GM12878 (cell line): ENCODE measurements around the gene SHCBP1L. TPM values are rescaled to one million over a fixed set of nuclear protein-coding genes. Genes with fewer than 3 reads are reported as not detected.

ENCODE experiments used
- ATAC-seq: fragments of 200-7000 bp; cut with Tn5 transposase; 3 replicates; pipeline ENCODE4 v1.9.1; 2020; ENCODE audit warnings: mild to moderate bottlenecking, moderate library complexity
- BruUV-seq: library from RNA; stranded (reverse); fragments of 400-500 nt; replicated peaks from 2 replicates; lab custom pipeline; 2021; lab: Mats Ljungman, UMichigan
- CTCF ChIA-PET: fragments of 300-600 bp; sonication (Branson Sonifier 250); formaldehyde crosslinking; extraction: SDS; loops from one replicate; lab custom pipeline; 2021; ENCODE audit warnings: inconsistent platforms; lab: Yijun Ruan, JAX
- POLR2A ChIA-PET: fragments of 350-600 bp; formaldehyde crosslinking; extraction: SDS; loops from one replicate; lab custom pipeline; 2021; ENCODE audit warnings: inconsistent platforms; lab: Charles Lee
- RAD21 ChIA-PET: fragments of 300-600 bp; sonication (Branson Sonifier 250); formaldehyde crosslinking; loops from one replicate; lab custom pipeline; 2023; ENCODE audit warnings: antibody characterized with exemption; ENCODE audit not compliant: unreplicated experiment; lab: Charles Lee
- SMC1A ChIA-PET: fragments of 300-600 bp; sonication (Branson Sonifier 250); formaldehyde crosslinking; loops from one replicate; lab custom pipeline; 2023; ENCODE audit not compliant: unreplicated experiment, uncharacterized antibody; lab: Charles Lee
- DNase-seq: peaks from one replicate; pipeline ENCODE4 v3.0.0-alpha.2; 2011; ENCODE audit warnings: low read depth, low spot score
- FAIRE-seq: peaks from 3 replicates; lab custom pipeline; 2011; peaks lifted over from hg19 to GRCh38; lab: Jason Lieb, UNC
- H2AFZ ChIP-seq: 2 replicates; pipeline ENCODE4 v1.6.0; 2011; ENCODE audit warnings: low read depth, low read length, control low read depth; ENCODE audit not compliant: control insufficient read depth
- H3K27ac ChIP-seq: 2 replicates; pipeline ENCODE4 v1.5.1; 2011; ENCODE audit warnings: control low read depth; ENCODE audit not compliant: control insufficient read depth, insufficient read depth
- H3K27me3 ChIP-seq, 2 experiments: replicated peaks in 1 of 2; 2 replicates each; pipeline versions ENCODE4 v1.6.0 to v1.6.1; 2011; ENCODE audit warnings: low read length in 1 of 2; ENCODE audit not compliant: control insufficient read depth in 2 of 2, insufficient read depth in 2 of 2
- H3K36me3 ChIP-seq, 2 experiments: 2 replicates each; pipeline ENCODE4 v1.5.1; 2011; ENCODE audit warnings: low read length in 1 of 2; ENCODE audit not compliant: control insufficient read depth in 2 of 2, insufficient read depth in 2 of 2
- H3K4me1 ChIP-seq: 2 replicates; pipeline ENCODE4 v1.6.1; 2011; ENCODE audit warnings: mild to moderate bottlenecking, low read length, moderate library complexity, mixed read lengths; ENCODE audit not compliant: control insufficient read depth, insufficient read depth
- H3K4me2 ChIP-seq: 2 replicates; pipeline ENCODE4 v1.6.0; 2011; ENCODE audit warnings: control low read depth; ENCODE audit not compliant: control insufficient read depth, insufficient read depth
- H3K4me3 ChIP-seq: fragments of 200-600 bp; sonication (generic); 2 replicates; pipeline ENCODE4 v1.5.1; 2016
- H3K79me2 ChIP-seq: 2 replicates; pipeline ENCODE4 v1.6.0; 2011; ENCODE audit warnings: low read length; ENCODE audit not compliant: control insufficient read depth, insufficient read depth
- H3K9ac ChIP-seq: 2 replicates; pipeline ENCODE4 v1.8.0; 2011; ENCODE audit warnings: low read length, control low read depth, mixed read lengths; ENCODE audit not compliant: control insufficient read depth, insufficient read depth
- H3K9me3 ChIP-seq: replicated peaks from 3 replicates; pipeline ENCODE4 v1.5.1; 2011; ENCODE audit warnings: mild to moderate bottlenecking, low read length; ENCODE audit not compliant: control insufficient read depth, insufficient read depth
- H4K20me1 ChIP-seq: 2 replicates; pipeline ENCODE4 v1.6.0; 2011; ENCODE audit not compliant: control insufficient read depth, insufficient read depth
- ASH2L ChIP-seq: fragments of 300-600, 200-600 bp; sonication (generic); IDR thresholded peaks from 2 replicates; pipeline ENCODE4 v1.6.1; 2017; ENCODE audit warnings: low read depth, mild to moderate bottlenecking, borderline replicate concordance
- CBX3 ChIP-seq: fragments of 200-600 bp; sonication (generic); IDR thresholded peaks from 2 replicates; pipeline ENCODE4 v1.6.1; 2016; ENCODE audit warnings: low read depth, borderline replicate concordance
- CEBPZ ChIP-seq: fragments of 150-350 bp; IDR thresholded peaks from 2 replicates; pipeline ENCODE4 v1.6.1; 2016; ENCODE audit warnings: low read depth, low read length
- CHD4 ChIP-seq: fragments of 200-600 bp; sonication (generic); IDR thresholded peaks from 2 replicates; pipeline ENCODE4 v1.6.1; 2016; ENCODE audit warnings: mild to moderate bottlenecking
- EZH2 ChIP-seq: IDR thresholded peaks from 2 replicates; pipeline ENCODE4 v1.6.1; 2012; ENCODE audit warnings: low read depth, mild to moderate bottlenecking, control low read depth, inconsistent platforms, low read length, borderline replicate concordance; ENCODE audit not compliant: control insufficient read depth
- HDGF ChIP-seq: fragments of 450-650 bp; IDR thresholded peaks from 2 replicates; pipeline ENCODE4 v1.6.1; 2016; ENCODE audit warnings: antibody characterized with exemption
- IKZF1 ChIP-seq: fragments of 450-650 bp; conservative IDR thresholded peaks from 2 replicates; pipeline ENCODE4 v1.6.1; 2017; ENCODE audit warnings: antibody characterized with exemption, mild to moderate bottlenecking
- PAX8 ChIP-seq: fragments of 450-650 bp; IDR thresholded peaks from 2 replicates; pipeline ENCODE4 v1.6.1; 2017; ENCODE audit warnings: mild to moderate bottlenecking, moderate library complexity
- POLR2A ChIP-seq: IDR thresholded peaks from 2 replicates; pipeline ENCODE4 v1.6.1; 2011; ENCODE audit warnings: low read depth, mild to moderate bottlenecking, low read length
- RB1 ChIP-seq: fragments of 450-650 bp; formaldehyde crosslinking; IDR thresholded peaks from 2 replicates; pipeline ENCODE4 v1.6.1; 2017; ENCODE audit warnings: mild to moderate bottlenecking, borderline replicate concordance
- TCF3 ChIP-seq: IDR thresholded peaks from 2 replicates; pipeline ENCODE4 v1.6.1; 2012; ENCODE audit warnings: low read depth, mild to moderate bottlenecking, low read length, borderline replicate concordance; ENCODE audit not compliant: insufficient read depth
- ZSCAN29 ChIP-seq: fragments of 450-650 bp; IDR thresholded peaks from 2 replicates; pipeline ENCODE4 v1.6.1; 2017; ENCODE audit warnings: mild to moderate bottlenecking, moderate library complexity
- WGBS: methylation state at CpG from one replicate; pipeline ENCODE4 v1.1.6; 2016; ENCODE audit warnings: low lambda C conversion rate; ENCODE audit not compliant: insufficient replicate concordance, insufficient coverage; ENCODE audit errors: missing lambda C conversion rate; 5-methylcytosine and 5-hydroxymethylcytosine counted together
- in situ Hi-C: fragments of 300-500 bp; cut with MboI; formaldehyde crosslinking; loops from 9 replicates; pipeline ENCODE4 v1.14.3; 2018; ENCODE audit warnings: mixed read lengths
- intact Hi-C: fragments of 100-400 bp; cut with micrococcal nuclease; formaldehyde crosslinking; loops from one replicate; pipeline ENCODE4 v1.14.2; 2022; ENCODE audit not compliant: unreplicated experiment
- polyA plus RNA-seq, 11 experiments: library from polyadenylated mRNA; depleted of rRNA in 4 of 11; unstranded in 6 of 11; stranded (reverse) in 5 of 11; fragments of >200 nt; fragmentation: Nextera tagmentation in 4 of 11; fragmentation: Illumina TruSeq in 1 of 11; extraction: Ambion mirVana in 4 of 11; extraction: Trizol in 1 of 11; gene quantifications; 1 replicate in 1 of 11; 2 replicates in 10 of 11; pipeline versions ENCODE4 v1.2.1 to v1.2.3, GENCODE V29; 2011 to 2016; ENCODE audit warnings: inconsistent platforms in 2 of 11, missing spikeins in 2 of 11, low read depth in 1 of 11
- total RNA-seq, 4 experiments: library from RNA; depleted of rRNA in 3 of 4; stranded (reverse); fragments of >200 nt in 3 of 4; fragmentation: Illumina TruSeq in 1 of 4; extraction: Trizol in 1 of 4; gene quantifications; 2 replicates each; pipeline versions ENCODE4 v1.2.1 to v1.2.3, GENCODE V29; 2013 to 2021
- TF ChIP-seq, protein P1 (sequence below): IDR thresholded peaks from 2 replicates; pipeline ENCODE4 v1.6.1; 2012; ENCODE audit warnings: mild to moderate bottlenecking, low read depth, low read length
- TF ChIP-seq, protein P2 (sequence below): IDR thresholded peaks from 2 replicates; pipeline ENCODE4 v1.6.1; 2011; ENCODE audit warnings: mild to moderate bottlenecking, low read depth, low read length, moderate library complexity; ENCODE audit not compliant: insufficient replicate concordance

SHCBP1L gene
- total and polyA plus RNA-seq, 10 of the 15 experiments (the other 5 are each of a cell fraction or from before 2014, with no cell fraction given), result not detected

- TF ChIP-seq, protein P1, sequence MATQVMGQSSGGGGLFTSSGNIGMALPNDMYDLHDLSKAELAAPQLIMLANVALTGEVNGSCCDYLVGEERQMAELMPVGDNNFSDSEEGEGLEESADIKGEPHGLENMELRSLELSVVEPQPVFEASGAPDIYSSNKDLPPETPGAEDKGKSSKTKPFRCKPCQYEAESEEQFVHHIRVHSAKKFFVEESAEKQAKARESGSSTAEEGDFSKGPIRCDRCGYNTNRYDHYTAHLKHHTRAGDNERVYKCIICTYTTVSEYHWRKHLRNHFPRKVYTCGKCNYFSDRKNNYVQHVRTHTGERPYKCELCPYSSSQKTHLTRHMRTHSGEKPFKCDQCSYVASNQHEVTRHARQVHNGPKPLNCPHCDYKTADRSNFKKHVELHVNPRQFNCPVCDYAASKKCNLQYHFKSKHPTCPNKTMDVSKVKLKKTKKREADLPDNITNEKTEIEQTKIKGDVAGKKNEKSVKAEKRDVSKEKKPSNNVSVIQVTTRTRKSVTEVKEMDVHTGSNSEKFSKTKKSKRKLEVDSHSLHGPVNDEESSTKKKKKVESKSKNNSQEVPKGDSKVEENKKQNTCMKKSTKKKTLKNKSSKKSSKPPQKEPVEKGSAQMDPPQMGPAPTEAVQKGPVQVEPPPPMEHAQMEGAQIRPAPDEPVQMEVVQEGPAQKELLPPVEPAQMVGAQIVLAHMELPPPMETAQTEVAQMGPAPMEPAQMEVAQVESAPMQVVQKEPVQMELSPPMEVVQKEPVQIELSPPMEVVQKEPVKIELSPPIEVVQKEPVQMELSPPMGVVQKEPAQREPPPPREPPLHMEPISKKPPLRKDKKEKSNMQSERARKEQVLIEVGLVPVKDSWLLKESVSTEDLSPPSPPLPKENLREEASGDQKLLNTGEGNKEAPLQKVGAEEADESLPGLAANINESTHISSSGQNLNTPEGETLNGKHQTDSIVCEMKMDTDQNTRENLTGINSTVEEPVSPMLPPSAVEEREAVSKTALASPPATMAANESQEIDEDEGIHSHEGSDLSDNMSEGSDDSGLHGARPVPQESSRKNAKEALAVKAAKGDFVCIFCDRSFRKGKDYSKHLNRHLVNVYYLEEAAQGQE, result no peak
- no peak for TF ChIP-seq ASH2L
- TF ChIP-seq IKZF1, result no peak
- no peak for TF ChIP-seq HDGF
- no peak for TF ChIP-seq PAX8
Observed at GRCh38 chr1:182971219-182971618, 18.3 kb upstream of the SHCBP1L start (continued).

DNA sequence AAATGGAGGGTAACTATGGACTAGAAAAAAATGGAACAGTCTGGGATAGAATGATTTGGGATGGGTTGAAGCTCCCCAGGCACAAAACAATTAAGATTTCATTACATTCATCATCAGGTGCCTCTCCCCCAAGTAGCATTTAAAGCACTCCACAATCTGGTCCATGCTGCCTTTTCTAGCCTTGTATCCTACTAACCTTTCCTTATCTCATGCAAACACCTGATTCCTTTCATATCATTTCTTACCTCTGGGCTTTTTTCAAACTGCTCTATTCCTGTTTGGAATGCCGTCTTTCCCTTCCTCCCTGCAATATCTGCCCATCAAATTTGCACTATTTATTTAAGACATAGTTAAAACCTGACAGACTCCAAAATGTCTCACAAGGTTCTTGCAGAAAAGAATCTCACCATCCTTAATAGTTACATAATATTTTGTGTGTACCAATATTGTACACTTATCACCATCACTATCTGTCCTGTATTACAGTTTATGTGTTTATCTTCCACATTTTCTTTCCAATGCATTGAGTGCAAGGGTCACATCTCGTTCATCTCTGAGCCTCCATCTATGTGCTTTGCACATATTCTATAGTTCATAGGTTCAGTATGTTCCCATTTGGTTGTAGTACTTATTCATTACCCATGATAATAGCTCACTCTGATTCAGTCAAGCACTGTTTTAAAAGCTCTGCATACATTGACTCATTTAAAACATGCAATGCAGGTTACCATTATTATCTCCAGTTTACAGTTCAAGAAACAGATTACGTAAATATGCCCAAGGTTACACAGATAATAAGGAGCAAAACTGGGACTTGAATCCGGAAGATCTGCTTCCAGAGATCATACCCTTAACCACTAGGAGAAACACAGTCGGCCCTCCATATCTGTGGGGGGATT, 16.1 kb upstream of the SHCBP1L start:
- in situ Hi-C loops, result no loop called here
- ChIA-PET POLR2A (no interaction called here), CTCF (interaction anchor here (0.8 to 1.9 kb wide), 5 partner anchors 10 to 104 kb away, joined by 3 to 7 read pairs (median 3); no protein-coding TSS in a partner anchor), RAD21 (interaction anchor here (0.7 to 0.8 kb wide), 2 partner anchors 63 to 258 kb away, joined by 3 read pairs; no protein-coding TSS in a partner anchor), SMC1A (interaction anchor here (0.7 to 2.1 kb wide), 3 partner anchors 52 to 350 kb away, joined by 4 to 5 read pairs (median 4); no protein-coding TSS in a partner anchor)
- Histone ChIP-seq H3K4me2 (no peak overlapping the region), H3K27ac (no peak overlapping the region), H3K79me2 (no peaks in the 10 kb centered on the region), H3K4me3 (no peak overlapping the region), H3K9me3 (no peaks in the 10 kb centered on the region), H4K20me1 (no peaks in the 10 kb centered on the region), H3K27me3 (no peaks in the 10 kb centered on the region), H2AFZ (no peak overlapping the region), H3K9ac (no peak overlapping the region), H3K36me3 (no peaks in the 10 kb centered on the region), H3K4me1 (no peaks in the 10 kb centered on the region)
- BruUV-seq, result no TSS peak
- FAIRE-seq, result no peak
- 32% methylated on average over 5 of the region's 5 CpGs for WGBS
- no peak for DNase-seq
- intact Hi-C loops, result loop anchor here (10.0 kb wide), 2 partner anchors 506 to 576 kb away; partner anchors contain the start of gene SMG7
- ATAC-seq, result no peak
- TF ChIP-seq CBX3 (no peak), POLR2A (no peak), TCF3 (no peak), CHD4 (no peak), RB1 (no peak), ZSCAN29 (no peak), CEBPZ (no peak), EZH2 (no peak)
- TF ChIP-seq, protein P2, sequence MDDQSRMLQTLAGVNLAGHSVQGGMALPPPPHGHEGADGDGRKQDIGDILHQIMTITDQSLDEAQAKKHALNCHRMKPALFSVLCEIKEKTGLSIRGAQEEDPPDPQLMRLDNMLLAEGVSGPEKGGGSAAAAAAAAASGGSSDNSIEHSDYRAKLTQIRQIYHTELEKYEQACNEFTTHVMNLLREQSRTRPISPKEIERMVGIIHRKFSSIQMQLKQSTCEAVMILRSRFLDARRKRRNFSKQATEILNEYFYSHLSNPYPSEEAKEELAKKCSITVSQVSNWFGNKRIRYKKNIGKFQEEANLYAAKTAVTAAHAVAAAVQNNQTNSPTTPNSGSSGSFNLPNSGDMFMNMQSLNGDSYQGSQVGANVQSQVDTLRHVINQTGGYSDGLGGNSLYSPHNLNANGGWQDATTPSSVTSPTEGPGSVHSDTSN, result no peak
